ENCODE data around the gene MYH7. TPM values are rescaled to one million over a fixed set of nuclear protein-coding genes. Genes with fewer than 3 reads are reported as not detected.

MYH7 gene
- total and polyA plus RNA-seq, 8 donors = 0.03 to 2.0 (median 0.05) TPM; not detected in 1

DNA sequence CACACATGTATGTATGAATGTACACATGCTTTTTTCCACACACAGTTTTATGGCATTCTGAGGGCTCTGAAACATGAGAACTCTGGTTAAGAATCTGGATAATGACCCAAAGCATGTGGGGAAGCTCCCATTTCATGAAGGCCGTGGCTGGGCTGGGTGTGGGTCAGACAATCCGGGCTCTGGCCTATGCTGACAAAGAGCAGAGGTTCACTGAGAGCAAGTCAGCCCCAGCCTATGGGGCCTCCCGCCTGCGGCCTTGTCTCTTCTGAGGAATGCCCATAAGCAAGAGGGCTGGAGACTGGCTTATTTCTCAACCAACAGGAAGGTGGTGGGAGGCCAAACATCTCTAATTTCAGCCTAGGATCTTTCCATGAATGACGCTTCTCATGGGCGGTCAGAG lies 35.9 kb downstream of the MYH7 start:
- peak in 1 of 4 donors; percentile 32 for DNase-seq
- H3K27ac ChIP-seq = no peak overlapping the region
- intact Hi-C loops (cut with DNase I) = no loop called here

DNA sequence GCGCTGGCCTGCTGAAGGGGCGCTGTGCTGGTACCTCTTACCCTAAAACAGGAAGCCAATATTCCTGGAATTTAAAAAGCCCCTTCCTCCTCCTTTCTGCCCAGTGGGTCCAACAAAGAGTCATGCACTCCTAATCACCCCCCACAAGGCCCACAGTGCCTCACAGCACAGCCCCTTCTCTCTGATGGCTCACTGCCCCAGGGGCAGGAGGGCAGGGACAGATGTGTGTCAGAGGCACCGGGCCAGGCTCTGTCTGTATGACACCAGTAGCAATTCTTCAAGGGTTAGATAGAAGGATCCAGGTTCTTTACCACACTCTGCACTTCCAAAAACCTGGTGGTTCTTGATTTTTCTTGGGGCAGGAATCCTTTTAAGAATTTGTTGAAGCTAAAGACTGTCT lies 36.3 kb downstream of the MYH7 start:
- no peak for DNase-seq
- no peaks in the 10 kb centered on the region for H3K4me1 ChIP-seq
- no peak overlapping the region for H3K4me3 ChIP-seq
- peaks cover 0 to 15% of the 10 kb centered on the region in 2 donors for H3K27me3 ChIP-seq
- H3K9me3 ChIP-seq = no peaks in the 10 kb centered on the region
- H3K27ac ChIP-seq = no peak overlapping the region
- H3K36me3 ChIP-seq = no peaks in the 10 kb centered on the region
- no peak for ATAC-seq
- TF ChIP-seq, protein P1, sequence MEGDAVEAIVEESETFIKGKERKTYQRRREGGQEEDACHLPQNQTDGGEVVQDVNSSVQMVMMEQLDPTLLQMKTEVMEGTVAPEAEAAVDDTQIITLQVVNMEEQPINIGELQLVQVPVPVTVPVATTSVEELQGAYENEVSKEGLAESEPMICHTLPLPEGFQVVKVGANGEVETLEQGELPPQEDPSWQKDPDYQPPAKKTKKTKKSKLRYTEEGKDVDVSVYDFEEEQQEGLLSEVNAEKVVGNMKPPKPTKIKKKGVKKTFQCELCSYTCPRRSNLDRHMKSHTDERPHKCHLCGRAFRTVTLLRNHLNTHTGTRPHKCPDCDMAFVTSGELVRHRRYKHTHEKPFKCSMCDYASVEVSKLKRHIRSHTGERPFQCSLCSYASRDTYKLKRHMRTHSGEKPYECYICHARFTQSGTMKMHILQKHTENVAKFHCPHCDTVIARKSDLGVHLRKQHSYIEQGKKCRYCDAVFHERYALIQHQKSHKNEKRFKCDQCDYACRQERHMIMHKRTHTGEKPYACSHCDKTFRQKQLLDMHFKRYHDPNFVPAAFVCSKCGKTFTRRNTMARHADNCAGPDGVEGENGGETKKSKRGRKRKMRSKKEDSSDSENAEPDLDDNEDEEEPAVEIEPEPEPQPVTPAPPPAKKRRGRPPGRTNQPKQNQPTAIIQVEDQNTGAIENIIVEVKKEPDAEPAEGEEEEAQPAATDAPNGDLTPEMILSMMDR (IDR thresholded peaks at IDR 0.05) = no peak
- intact Hi-C loops (cut with DNase I) = no loop called here

More for the DNA sequence above, 35.9 kb downstream of the MYH7 start:
- Histone ChIP-seq H3K4me1 (no peaks in the 10 kb centered on the region), H3K27me3 (peaks cover 0 to 15% of the 10 kb centered on the region in 2 donors), H3K9me3 (no peaks in the 10 kb centered on the region), H3K4me3 (no peak overlapping the region), H3K36me3 (no peaks in the 10 kb centered on the region)
- TF ChIP-seq, protein P1 (IDR thresholded peaks at IDR 0.05) = no peak
- ATAC-seq = no peak

DNA sequence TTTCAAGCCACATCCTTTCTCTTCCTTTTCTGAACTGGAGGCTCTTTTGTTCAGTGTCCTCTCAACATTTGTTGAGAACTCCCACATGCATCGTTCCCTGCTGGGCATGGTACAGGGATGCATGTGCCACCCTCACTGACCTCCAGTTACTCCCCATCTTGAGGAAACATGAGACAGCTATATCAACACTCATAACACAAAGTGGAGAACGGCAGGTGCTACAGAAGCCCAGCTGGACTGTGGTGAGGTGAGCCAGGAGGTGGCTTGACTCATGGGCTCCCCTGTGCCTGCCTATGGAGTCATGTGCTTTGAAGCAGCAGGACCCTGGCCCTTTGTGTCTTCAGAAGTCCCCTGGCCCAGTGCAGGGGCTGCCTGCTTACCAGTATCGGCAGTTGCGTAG lies 37.1 kb downstream of the MYH7 start:
- no peak for ATAC-seq
- H3K4me3 ChIP-seq = no peak overlapping the region
- no peak overlapping the region for H3K27ac ChIP-seq
- H3K36me3 ChIP-seq = no peaks in the 10 kb centered on the region
- TF ChIP-seq, protein P1 (IDR thresholded peaks at IDR 0.05) = no peak
- no peaks in the 10 kb centered on the region for H3K4me1 ChIP-seq
- peaks cover 0 to 14% of the 10 kb centered on the region in 2 donors for H3K27me3 ChIP-seq
- intact Hi-C loops (cut with DNase I) = no loop called here
- no peaks in the 10 kb centered on the region for H3K9me3 ChIP-seq
- peak in 1 of 4 donors; percentile 49 for DNase-seq

DNA sequence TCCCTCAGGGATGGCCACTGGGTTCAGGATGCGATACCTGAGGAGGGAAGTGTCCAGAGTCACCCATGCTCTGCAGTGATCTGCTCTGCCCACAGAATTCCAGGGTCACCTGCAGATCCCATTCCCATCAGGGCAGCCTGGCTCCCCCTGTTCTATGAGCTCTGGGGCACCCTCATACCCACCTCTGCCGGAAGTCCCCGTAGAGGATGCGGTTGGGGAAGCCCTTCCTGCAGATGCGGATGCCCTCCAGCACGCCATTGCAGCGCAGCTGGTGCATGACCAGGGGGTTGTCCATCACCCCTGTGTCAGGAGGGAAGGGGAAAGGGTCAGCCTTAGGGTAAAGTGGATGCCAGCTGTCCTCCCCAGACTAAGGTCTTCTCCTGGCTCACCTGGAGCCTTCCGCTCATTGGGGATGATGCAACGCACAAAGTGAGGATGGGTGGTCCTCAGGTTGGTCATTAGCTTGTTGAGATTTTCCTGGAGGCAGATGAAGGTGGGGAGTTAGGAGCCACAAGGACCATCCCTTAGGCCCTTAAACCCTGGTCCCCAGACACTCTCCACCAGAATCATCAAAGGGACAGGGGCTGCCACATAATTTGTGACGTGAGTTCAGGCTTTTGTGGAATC lies 38.6 kb downstream of the MYH7 start:
- no peak for DNase-seq
- H3K4me3 ChIP-seq = no peak overlapping the region
- TF ChIP-seq, protein P1 (IDR thresholded peaks at IDR 0.05) = no peak
- ATAC-seq = no peak
- H3K27me3 ChIP-seq = peaks cover 0 to 2% of the 10 kb centered on the region in 2 donors
- H3K4me1 ChIP-seq = no peaks in the 10 kb centered on the region
- intact Hi-C loops (cut with DNase I) = no loop called here
- H3K9me3 ChIP-seq = no peaks in the 10 kb centered on the region
- H3K36me3 ChIP-seq = no peaks in the 10 kb centered on the region
- no peak overlapping the region for H3K27ac ChIP-seq

DNA sequence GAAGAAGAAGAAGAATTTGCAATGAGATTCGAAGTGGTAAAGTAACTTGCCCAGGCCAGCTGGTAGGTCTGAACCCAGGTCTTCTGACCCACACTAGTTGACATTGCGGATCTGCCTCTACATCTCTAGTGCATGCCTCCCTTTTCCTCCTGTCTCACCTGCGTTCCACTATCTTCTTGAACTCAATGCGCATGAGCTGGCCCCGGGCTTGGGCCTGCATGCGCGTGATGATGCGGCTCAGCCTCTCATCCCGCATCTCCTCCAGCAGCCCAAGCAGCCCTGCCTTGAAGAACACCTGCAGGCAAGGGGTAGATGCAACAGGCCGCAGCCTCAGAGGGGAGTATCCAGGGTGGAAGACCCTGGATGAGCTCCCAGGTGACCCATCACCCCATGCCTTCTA lies 39.3 kb downstream of the MYH7 start:
- no peaks in the 10 kb centered on the region for H3K36me3 ChIP-seq
- no peak for ATAC-seq
- H3K4me3 ChIP-seq = no peak overlapping the region
- TF ChIP-seq, protein P1 (IDR thresholded peaks at IDR 0.05) = no peak
- H3K27ac ChIP-seq = no peak overlapping the region
- H3K27me3 ChIP-seq = no peaks in the 10 kb centered on the region
- intact Hi-C loops (cut with DNase I) = no loop called here
- no peaks in the 10 kb centered on the region for H3K9me3 ChIP-seq
- no peaks in the 10 kb centered on the region for H3K4me1 ChIP-seq
- DNase-seq = no peak

Measured in left lung (tissue), 10 donors.